Astrocyte of the cerebellum (primary cell): ENCODE measurements around the gene OSBPL5.

ENCODE experiments used
- DNase-seq: peaks from one replicate; pipeline ENCODE4 v3.0.0-alpha.2; 2011; ENCODE audit warnings: low read depth
- H3K4me3 ChIP-seq: 2 replicates; pipeline ENCODE4 v1.5.1; 2011; ENCODE audit warnings: mild to moderate bottlenecking, low read depth, low read length, moderate library complexity
- in situ Hi-C: cut with HindIII; loops from 2 replicates; pipeline ENCODE4 v1.10.0; 2017; ENCODE audit warnings: low sequenced_read_pairs
- TF ChIP-seq, protein P1 (sequence below): IDR thresholded peaks from 2 replicates; pipeline ENCODE4 v1.5.1; 2012; ENCODE audit warnings: low read length, low read depth, moderate library complexity, mild to moderate bottlenecking; ENCODE audit errors: missing control alignments

The OSBPL5 gene

DNA sequence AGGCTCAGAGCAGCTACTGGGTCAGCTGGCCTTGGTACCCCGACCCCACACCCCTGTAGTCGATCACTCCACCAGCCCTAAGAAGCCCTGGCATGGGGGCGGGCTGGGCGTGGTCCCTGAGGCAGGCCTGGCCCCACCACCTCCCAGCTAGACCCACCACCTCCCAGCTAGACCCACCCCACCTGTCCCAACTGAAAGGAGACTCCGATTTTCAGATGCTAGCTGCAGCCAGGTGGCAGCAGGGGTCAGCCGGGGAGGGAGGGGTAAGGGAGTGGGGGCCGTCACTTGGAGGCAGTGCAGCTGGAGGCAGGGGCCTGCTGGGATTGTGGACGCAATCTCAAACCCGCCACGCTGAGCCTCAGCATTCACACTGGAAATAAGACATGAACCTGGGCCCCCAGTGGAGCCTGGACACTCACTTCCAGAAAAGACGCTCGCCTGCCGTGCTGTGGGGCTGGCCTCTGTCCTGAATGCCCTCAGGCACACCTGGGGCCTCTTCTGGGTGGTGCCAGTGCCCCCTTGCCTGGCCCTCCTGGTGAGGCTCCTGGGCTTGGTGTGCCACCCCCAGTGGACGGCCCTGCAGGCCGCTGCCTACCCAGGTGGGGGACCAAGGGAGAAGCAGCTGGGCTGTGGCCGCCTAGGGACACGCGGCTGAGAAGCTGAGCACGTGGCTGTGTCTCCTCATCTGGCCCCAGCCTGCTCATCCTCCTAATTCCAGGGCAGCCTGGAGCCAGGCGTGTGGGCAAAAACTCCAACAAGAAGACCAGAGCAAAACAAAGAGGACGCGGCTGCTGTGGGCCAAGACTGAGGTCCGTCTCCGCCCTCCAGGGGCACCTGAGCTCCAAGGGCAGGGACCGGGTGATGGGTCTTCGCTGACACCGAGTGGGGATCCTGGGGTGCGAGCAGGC, 26.7 kb downstream of the OSBPL5 start:
- H3K4me3 ChIP-seq = no peak overlapping the region
- in situ Hi-C loops = no loop called here
- TF ChIP-seq, protein P1, sequence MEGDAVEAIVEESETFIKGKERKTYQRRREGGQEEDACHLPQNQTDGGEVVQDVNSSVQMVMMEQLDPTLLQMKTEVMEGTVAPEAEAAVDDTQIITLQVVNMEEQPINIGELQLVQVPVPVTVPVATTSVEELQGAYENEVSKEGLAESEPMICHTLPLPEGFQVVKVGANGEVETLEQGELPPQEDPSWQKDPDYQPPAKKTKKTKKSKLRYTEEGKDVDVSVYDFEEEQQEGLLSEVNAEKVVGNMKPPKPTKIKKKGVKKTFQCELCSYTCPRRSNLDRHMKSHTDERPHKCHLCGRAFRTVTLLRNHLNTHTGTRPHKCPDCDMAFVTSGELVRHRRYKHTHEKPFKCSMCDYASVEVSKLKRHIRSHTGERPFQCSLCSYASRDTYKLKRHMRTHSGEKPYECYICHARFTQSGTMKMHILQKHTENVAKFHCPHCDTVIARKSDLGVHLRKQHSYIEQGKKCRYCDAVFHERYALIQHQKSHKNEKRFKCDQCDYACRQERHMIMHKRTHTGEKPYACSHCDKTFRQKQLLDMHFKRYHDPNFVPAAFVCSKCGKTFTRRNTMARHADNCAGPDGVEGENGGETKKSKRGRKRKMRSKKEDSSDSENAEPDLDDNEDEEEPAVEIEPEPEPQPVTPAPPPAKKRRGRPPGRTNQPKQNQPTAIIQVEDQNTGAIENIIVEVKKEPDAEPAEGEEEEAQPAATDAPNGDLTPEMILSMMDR = no peak
- no peak for DNase-seq

DNA sequence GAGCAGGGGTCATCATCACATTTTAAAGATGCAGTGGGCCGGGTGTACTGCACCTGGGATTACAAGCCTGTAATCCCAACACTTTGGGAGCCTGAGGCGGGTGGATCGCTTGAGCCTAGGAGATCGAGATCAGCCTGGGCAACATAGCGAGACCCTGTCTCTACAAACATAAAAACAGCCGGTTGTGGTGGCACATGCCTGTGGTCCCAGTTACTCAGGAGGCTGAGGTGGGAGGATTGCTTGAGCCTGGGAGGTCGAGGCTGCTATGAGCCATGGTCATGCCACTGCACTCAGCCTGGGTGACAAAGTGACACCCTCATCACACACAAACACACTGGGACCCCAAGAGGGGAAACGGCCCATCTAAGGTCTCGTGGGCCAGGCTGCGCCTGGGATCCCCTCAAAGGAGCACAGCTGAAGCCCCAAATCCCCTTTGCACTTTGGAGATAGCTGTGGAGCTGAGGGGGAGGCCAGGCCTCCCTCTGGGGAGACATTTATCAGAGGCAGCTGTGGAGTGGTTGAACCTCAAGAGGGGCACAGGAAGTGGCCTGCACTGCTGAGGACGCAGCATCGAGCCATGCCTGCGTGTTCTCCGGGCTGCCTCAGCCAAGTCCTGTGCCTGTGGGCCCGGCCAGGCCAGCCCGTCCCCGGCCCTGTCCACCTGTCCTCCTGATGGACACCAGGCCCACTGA, 27.5 kb downstream of the OSBPL5 start:
- DNase-seq = no peak
- TF ChIP-seq, protein P1 = no peak
- H3K4me3 ChIP-seq = no peak overlapping the region
- in situ Hi-C loops = no loop called here

DNA sequence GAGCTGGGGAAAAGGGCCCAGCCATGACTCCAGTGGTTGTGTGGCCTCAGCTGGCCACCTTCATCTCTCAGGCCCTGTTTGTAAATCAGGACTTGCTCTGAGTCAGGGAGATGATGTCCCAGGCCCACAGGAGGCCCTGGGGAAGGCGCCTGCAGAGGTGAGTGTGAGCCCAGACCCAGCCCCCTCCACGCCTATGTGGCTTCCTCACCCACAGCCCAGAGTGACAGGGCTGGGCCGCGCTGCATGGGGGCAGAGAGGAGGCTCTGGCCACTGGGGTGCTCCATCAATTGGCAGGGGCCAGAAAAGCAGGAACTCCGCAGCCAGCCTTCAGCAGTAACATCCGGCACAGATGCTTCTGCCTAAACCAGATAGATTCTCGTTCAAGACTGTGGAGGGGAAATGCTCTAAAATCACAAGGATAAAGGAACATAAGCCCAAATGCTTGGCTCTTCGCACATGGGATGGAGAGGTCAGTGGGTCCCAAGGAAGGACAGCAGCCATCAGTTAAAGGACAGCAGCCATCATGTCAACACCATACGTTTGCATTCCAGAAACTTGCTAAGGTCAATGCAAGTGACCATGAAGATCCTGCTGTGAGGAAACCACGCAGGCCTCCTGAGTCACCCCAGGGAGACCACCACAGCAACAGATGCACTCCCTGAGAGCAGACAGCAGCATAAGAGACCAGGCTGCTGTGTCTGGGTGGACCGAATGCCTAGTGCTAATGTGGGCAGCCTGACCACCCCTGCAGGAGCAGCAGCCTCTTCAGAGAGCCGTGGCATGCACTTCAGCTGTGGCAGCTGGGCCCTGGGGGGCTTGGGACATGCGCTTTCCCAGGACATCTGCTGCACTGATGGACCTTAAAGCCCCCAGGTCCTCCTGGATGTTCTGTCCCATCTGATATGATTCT, 28.3 kb downstream of the OSBPL5 start:
- no peak for DNase-seq
- TF ChIP-seq, protein P1 = no peak
- in situ Hi-C loops = no loop called here
- H3K4me3 ChIP-seq = no peak overlapping the region

DNA sequence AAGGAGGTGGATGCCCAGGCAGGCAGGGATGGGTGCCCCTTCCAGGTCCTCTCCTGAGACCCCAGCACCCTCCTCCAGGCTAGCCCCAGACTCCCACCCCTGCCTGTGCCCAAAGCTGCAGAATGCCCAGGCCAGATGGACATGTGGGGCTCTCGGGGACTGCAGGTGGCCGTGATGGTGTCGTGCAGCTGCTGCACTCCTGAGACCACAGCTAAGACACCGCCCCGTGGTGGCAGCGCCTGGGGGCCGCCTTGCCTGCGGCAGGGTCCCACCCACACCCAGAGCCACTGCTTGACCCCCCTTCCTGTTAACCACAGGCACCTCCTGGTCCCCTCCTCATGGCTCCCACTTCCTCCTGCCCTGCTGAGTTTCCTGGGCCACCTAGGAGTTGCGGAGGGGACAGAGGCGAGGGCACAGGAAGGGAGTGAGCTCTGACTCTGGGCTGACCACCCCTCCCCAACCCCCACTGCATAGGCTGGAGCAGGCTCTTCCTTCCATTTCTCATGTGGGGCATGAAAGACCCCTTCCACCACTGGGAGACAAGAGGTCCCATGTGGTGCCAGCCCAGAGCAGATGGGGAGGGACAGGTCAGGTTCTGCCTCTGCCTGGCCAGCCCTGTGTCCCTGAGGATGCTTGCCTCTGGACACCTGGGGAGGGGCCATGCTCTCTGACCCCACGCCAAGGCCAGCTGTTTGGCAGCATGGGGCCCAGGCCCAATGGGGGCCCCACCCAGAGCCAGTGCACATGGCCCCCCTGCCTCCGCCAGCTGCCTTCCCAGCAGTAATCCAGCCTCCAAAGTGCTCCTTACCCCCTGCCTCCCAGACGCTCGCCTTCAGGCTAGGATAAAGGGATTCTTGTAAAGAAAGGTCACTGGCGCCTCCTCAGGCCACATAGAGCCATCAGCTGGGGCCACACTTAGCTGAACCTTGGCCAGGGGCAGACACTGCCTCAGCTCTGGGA, 29.3 kb downstream of the OSBPL5 start:
- DNase-seq = no peak
- in situ Hi-C loops = no loop called here
- TF ChIP-seq, protein P1 = no peak
- H3K4me3 ChIP-seq = no peak overlapping the region

DNA sequence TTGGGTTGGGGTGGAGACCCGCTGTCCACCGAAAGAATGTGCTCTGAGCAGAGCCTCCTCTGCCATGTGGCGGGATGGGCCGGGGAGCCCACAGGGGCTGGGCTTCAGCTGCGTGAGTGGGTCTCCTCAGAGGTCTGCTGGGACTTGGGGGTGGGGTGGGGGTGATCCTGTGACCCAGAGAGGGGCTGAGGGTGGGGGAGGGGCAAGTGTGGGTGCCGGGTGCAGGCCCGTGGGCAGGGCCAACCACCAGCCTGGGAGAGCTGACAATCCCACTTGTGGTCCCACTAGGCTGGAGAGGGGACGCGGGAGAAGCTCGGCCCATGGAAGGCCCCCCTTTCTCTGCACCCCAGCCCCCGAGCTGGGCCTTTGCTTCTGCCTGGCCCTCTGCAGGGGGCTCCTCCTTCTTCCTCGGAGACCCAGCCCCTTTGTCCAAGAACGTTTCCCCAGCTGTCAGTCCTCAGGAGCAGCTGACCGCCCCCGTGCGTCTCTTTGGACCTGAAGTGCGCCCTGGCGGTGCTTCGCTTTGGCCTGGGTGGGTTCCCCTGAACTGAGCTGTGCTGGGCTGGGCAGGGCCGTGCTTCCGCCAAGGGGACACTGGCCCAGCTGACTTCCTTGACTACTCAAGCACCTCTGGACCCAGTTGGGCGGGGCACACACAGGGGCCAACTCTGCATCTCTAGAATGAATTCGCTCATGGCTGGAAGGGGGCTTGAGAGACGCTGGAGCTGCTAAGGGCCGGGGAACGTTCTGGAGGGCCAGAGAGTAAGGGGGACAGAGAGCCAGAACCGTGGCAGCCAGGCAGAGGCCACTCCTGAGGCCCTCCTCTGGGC, 30.2 kb downstream of the OSBPL5 start:
- no peak overlapping the region for H3K4me3 ChIP-seq
- TF ChIP-seq, protein P1 = no peak
- in situ Hi-C loops = no loop called here
- DNase-seq = no peak
